GM12801 (cell line): ENCODE results near the gene ZDHHC7.

ENCODE experiments used
- CTCF ChIP-seq: IDR thresholded peaks from one replicate; pipeline ENCODE4 v1.5.1; 2011; ENCODE audit warnings: control low read depth; ENCODE audit not compliant: insufficient read length; ENCODE audit errors: extremely low read depth

ZDHHC7 gene

GRCh38 chr16:84933774-84934631 is 77.3 kb downstream of the ZDHHC7 start:
- no peak for TF ChIP-seq CTCF

GRCh38 chr16:84932681-84933080 is 78.7 kb downstream of the ZDHHC7 start:
- TF ChIP-seq CTCF, result no peak

GRCh38 chr16:84931506-84931905 is 79.8 kb downstream of the ZDHHC7 start:
- no peak for TF ChIP-seq CTCF

- TF ChIP-seq CTCF, result no peak
These were observed 80.2 kb downstream of the ZDHHC7 start for GRCh38 chr16:84931107-84931494.

GRCh38 chr16:84930298-84931106 is 80.8 kb downstream of the ZDHHC7 start:
- no peak for TF ChIP-seq CTCF

GRCh38 chr16:84929421-84930297 is 81.7 kb downstream of the ZDHHC7 start:
- TF ChIP-seq CTCF, result no peak
